GM19193 (cell line): Measurements from ENCODE around the gene ZNF648.

Experiments used
- POLR2A ChIP-seq: IDR thresholded peaks from 4 replicates; pipeline ENCODE4 v1.6.1; 2011; ENCODE audit not compliant: insufficient read depth, insufficient read length; ENCODE audit errors: extremely low read depth

ZNF648 gene

DNA sequence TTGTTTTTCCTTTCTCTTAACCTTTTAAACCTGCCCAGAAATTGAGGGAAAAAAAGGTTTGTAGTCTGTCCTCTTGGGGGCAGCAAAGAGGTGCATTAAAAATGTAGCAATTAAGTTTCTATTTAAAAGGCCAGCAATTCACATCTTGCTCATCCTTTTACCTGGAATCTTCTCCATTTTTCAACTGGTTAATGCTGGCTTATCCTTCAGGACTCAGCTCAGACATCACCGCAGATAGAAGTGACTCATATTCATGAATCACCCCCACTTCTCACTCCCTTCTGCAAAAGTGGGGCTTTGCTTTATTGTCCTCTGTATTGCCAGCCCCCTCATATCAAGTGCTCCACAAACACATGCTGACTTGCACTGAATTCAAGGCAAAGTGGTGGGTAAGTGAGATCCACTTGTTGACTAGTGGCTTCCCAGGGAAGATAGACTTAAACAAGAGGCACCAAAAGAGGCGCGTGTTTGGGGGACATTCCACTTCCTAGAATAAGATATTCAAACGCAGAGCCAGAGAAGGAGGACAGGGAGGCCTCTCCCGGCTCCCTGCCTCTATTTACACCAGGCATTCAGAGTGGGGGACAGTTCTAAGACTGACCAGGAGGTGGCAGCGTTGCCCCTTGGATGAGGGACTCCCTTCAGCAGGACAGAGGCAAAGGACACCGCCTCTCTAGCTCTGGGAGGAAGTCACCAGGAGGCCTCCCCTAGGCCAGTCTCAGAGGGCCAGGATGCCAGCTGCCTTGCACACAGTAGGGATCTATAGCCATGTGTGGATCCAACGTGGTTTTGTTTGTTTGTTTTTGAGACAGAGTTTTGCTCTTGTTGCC lies 23.2 kb upstream of the ZNF648 start:
- no peak for TF ChIP-seq POLR2A

DNA sequence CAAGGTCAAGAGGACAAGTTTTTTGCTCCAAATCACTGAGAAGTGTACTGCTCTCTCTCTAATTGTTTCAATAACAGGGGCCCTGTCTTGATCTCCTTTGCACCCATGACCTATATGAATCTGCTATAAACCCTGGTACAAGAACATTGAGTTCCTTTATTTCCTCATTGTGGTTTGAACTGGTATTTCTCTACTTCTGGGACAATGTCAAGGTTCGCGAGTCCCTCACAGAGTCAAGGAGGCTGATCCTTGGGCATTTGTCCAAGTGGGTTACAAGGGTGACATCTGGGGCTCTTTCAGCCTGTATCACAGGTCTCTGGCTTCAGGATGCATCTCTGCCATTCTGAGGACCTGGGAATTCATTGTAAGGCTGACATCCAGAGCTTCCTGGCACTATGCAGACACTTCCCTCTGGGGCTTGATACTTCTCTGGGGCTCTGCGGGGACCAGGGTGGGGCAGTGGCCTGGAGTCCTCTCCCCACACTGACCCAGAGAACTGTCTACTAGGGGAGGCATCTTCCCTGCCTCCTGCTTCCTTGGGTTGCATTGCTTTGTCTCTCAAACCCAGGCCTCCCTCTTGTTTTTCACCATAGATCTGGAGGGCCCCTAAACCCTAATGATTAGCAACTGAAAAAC lies 22.5 kb upstream of the ZNF648 start:
- no peak for TF ChIP-seq POLR2A

DNA sequence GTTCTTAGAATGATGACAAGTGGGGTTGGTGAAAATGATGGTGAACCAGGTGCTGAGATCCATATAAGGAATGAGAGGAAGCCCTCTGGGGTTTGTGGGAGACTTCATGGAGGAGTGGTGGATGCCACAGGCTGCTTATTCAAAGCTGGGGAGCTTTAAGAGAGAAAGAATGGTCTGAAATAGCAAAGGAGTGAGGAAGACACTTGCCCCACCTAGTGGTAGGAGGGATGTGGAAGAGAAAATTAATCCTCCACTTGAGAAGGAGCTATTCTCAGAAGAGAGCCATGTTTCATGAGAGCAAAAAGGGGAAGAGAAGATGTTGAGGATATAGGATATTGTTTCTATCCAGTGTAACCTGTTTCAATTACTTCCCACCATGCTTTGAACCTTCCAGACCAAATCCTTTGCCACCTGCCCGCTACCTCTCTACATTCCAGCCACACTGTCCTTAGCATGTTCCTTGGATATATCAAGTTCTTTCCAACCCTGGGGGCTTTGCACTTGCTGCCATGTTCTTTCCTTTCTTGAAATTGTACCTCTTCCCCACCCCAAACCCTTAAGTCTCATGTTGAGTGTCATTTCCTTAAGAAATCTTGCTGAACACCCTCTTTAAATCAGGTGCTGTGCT lies 19.6 kb upstream of the ZNF648 start:
- TF ChIP-seq POLR2A, result no peak

DNA sequence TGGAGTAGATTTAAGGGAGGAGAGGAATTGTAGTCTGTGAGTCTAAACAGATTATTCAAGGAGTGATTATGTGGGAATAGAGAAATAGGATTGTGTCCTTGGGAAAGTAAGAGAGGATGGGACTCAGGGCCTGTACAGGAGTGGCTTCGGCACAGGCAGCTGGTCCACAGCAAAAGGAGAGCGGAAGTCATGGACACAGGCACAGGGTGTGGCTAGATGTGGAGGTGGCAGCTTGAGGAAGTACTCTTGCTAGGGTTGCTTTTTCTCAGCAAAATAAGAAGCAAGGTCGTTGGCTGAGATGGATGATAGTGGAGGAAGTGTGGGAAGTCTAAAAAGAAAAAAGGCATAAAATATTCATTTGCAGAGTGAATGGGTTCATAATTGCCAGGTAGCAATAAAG lies 18.5 kb upstream of the ZNF648 start:
- TF ChIP-seq POLR2A, result no peak

DNA sequence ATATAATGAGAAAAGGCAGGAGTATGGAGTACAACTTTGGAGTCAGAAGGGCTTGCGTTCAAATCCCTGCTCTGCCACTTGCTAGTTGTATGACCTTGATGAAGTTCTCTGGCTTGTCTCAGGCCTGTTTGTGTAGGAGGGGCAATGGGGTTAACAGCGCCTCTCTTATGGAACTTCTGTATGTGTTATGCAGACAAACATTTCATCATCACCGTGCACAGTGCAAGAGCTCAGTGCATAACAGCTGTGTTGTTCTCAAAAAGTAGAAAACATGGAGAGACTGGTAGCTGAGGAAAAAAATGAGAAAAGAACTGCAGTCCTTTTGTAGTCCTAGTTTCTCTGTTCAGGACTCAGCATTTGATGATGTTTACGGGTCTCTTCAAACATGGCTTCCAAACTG lies 10.4 kb upstream of the ZNF648 start:
- TF ChIP-seq POLR2A, result no peak

DNA sequence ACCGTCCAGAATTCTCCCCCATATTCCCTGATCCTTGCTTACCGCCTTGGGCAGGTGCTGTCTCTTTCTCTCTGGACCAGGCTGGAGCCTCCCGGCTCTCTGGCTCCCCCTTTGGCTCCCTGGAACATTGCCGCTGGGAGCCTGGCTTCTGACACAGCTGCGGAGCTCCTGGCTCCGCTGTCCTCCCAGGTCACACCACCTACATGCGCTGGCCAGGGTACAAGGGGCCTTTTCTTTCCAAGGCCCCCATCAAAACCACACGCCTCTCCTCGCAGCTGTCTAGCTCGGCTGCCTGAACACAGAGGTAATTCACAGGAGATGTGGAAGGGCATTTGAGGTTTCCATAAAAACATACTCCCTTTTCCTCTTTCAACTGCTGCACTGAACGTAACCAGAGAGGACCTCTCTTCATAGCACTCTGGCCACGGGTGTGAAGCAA lies 7.5 kb upstream of the ZNF648 start:
- no peak for TF ChIP-seq POLR2A

DNA sequence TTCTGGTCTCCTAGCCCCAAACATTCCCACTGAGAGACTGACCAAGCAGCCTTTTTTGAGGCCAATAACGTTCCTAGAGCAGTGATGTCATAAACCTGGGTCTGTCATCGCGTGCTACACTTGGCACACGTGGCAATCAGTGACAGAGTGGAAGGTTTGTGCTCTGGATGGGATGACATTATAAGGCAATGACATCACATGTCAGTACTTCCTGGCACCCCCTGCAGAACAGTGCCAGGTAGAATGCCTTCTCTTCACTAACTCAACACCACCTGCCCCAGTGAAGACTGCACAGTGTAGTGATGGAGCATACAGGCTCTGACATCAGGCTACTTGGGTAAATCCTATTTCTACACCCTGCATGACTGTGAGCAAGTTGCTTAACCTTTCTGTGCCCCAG lies 5.4 kb upstream of the ZNF648 start:
- TF ChIP-seq POLR2A, result no peak

DNA sequence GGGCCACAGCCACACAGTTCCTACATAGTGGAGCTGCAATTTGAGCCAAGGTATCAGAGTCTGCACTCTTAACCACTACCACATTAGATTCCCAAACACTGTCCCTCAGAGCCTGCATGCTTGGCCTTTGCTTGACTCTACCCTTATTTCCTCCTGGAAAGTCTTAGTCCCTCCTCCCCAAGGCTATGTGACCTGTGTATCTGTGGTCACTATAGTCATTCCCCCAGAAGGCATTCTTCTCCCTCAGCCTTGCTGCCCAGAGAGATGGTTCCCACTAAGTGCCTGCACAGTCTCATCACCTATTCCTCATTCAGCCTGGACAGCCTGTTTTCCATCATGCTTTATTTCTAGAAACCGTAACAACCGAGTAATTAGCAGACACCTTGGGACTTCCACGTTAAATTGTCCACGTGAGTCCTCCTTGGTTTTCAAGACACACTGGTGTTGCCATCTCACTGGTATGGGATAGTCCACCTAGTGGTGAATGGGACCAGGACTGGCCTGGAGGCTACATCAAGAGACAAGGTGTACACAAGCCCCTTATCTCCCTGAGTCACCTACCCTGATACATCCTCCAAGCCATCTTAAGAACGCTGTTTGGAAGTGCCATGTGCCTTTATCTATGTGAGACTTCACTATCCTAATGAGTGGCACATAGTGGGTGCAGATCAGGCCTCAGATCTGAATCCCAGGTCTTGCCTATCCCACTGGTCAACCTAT lies 3.8 kb upstream of the ZNF648 start:
- no peak for TF ChIP-seq POLR2A

DNA sequence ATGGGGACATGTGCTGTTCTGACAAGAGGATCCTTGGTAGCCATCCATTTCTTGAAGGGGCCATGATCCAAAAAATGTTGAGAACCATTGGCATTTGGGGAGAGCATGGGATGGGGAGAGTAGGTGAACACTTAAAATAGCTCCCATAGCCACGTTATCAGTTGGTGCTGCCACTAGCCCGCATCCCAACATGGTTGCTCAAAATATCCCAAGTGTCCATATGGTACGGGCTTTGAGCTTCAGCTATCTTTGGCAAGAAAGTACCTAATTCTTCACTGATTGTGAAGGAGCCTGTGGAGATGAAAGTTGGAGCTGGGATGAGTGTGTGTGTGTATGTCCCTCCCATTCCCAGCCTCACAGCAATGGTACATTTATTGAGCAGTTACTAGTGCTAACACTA lies 3.1 kb upstream of the ZNF648 start:
- no peak for TF ChIP-seq POLR2A

DNA sequence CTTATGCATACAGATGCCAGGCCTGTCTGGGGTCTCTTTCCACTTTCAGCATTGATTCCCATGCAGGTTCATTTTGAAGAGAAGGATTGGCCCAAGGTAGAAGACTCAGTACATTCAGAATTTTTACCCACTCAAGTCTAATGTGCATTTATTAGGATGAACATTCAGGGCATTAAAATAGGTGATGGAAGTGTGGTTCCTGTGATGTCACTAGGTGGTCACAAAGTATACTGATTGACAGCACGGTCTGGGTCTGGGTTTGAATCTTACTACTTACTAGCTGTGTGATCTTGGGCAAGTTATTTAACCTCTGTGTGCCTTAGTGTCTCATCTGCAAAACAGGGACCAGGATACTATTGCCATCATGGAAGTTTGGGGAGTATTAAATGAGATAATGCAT lies 711 bp upstream of the ZNF648 start:
- no peak for TF ChIP-seq POLR2A

DNA sequence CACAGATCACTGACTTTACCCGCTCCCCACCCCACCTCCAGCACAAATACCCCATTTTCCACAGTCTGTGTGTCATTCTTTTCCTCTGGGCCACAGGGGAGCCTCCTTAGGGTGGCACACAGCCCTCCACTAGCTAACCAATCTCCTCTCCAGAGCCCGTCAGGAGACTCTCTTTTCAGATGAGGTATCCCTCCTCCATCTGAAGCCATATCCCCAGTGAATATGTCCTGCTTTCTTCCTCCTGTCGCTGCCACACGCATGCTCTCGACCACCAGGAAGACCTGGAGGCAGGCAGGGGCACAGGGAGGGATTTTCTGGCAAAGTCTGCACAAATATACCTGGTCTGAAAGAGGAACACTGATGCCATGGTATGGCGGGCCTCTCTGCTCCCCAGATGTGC lies 635 bp downstream of the ZNF648 start:
- no peak for TF ChIP-seq POLR2A

DNA sequence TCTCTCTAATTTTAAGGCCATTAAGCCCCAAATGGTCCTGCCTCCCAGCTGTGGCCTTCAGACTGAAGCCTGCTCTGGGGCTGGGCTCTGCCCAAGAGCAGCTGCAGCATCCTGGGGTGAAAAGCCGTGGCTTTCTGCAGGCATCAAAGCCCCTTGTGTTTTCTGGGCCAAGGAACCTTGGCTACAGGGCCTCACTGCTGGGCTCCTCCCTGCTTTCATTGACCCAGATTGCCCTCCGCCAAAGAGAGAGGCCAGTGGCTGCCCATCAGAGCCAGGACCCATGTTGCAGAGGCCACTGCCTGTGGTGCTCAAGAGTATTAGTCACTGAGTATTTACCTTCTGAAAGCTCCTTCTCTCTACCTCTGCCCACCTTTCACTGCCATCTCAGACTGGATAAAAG lies 1.6 kb downstream of the ZNF648 start:
- no peak for TF ChIP-seq POLR2A

DNA sequence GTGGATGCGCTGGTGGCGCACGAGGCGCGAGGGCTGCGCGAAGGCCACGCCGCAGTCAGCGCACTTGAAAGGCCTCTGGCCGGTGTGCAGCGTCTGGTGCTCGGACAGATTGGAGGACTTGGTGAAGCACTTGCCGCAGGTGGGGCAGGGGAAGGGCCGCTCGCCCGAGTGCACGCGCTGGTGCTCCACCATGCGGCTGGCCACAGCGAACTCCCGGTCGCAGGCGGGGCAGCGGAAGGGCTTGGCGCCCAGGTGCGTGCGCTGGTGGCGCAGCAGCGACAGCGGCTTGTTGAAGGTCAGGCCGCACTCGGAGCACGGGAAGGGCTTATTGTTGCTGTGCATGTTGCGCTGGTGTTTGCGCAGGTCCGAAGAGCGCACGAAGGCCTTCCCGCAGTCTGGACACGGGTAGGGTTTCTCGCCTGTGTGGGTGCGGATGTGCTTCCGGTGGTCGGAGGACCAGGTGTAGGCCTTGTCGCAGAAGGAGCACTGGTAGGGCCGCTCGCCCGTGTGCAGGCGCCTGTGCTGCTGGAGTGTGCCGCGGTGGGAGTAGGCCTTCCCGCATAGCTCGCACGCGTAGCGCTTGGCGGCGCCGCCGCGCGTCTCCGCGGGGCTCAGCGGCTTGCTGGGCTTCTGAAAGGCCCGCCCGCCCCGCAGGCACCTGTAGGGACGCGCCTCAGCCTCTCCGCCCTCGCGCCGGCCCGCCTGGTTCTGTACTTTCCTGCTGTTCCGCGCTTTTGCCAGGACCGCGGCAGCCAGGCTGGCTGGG lies 4.7 kb downstream of the ZNF648 start:
- no peak for TF ChIP-seq POLR2A

DNA sequence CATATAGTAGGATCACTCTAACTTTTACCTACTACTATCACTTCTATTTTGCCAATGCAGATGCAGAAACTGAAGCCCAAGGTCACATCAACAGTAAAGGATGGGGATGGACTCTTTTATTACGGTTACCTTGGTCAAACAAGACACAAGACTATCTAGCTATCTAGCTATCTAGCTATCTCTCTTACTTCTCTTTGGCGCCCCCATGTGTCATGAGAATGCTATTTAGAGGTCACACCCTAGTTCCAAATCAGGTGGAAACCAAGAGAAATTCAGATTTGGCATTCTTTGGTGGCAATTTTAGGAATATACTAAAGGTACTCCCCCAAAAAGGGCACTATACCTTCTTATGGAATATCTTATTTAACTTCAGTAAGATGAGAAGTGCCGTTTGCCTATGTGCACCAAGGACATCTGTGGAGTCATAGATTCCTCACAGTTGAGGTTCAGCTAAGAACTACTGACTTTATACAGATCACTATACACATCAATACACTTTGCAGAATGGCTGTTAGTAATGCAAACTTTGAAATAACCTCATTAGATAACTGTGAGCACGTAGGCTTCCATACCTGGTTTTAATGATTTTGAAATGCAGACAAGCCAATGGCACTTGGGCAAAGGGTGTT lies 6.7 kb downstream of the ZNF648 start:
- no peak for TF ChIP-seq POLR2A
